Fibroblast of skin of abdomen (primary cell): ENCODE results near the gene HOXB2.
A peak's percentile ranks its signal among the peaks of the same experiment; 100 is the strongest.
"Not testable (repeated sequence)": the region's sequence is repeated elsewhere in the genome, so short reads cannot be mapped to it uniquely, and the experiment has no call there.

Experiments used
- DNase-seq: peaks from one replicate; pipeline ENCODE4 v3.0.0-alpha.2; 2013

HOXB2 gene

DNA sequence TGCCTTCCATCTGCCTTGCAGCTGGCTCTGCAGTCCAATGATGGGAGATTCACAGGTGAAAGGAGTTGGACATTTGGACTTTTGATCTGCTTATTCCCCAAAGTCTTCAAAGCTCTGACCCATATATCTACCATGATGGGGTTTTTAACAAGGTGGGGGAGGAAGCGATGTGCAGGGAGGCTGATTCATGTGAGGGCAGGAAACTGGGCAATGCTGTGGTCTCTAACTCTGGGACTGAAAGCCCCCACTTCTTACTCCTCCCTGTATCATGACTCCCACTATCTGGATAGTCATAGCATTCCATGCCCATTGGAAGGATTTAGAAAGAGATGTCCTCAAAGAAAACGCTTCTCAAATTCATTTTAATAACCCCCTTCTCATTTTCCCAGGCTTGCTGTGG lies 30.4 kb downstream of the HOXB2 start:
- DNase-seq, result no peak

DNA sequence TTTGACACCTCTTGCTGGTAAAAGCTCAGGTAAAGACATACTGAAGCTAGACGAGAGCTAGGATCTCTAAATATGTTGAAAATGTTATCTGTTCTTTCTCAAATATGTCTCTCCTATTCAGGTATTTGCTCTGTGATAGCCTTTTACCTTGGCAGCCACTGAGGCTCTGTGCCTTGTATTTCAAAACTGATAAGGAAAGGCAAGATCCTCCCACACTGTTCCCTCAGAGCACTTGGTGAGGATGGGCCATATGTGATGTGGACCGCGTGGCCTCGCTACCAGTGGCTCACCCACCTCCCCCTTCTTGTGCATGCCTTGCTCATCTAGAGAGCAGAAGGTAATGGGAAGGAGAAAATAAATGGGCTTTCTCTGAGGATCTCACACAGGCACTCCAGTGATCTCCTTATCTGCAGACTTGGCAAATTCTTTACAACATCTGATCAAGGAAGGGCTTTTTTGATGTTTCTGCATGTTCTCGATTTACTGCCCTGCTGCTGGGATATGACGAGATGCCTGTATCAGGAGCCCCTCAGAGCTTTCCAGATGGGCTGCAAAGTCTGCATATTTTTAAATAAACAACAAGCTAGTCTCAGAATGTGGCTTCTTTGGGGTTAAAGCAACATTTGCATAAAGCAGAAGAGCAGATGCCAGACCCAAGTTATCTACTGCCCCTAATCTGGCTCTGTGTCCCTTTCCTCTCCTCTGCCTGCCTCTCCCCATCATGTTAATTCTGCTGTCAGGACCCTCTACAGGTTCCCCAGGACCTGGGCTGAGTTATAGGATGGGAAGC lies 31.0 kb downstream of the HOXB2 start:
- DNase-seq, result no peak

DNA sequence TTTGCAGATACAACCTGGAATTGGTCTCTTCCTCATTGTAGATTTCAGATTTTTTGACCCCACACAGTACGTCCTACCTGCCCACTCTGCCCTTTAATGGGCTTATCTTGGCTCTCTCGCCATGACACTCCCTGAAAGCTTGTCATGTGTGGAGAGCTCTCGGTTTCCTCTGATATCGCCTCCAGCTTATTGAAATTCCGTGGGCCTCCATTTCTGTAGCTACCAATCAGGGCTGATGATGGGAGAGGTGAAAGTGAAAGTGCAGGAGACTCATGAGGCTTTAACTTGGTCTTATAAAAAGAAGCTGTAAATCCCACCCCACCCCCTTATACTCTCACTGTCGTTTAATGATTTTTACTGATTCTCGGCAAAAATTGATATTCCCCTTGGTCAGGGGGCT lies 31.8 kb downstream of the HOXB2 start:
- DNase-seq, result no peak

DNA sequence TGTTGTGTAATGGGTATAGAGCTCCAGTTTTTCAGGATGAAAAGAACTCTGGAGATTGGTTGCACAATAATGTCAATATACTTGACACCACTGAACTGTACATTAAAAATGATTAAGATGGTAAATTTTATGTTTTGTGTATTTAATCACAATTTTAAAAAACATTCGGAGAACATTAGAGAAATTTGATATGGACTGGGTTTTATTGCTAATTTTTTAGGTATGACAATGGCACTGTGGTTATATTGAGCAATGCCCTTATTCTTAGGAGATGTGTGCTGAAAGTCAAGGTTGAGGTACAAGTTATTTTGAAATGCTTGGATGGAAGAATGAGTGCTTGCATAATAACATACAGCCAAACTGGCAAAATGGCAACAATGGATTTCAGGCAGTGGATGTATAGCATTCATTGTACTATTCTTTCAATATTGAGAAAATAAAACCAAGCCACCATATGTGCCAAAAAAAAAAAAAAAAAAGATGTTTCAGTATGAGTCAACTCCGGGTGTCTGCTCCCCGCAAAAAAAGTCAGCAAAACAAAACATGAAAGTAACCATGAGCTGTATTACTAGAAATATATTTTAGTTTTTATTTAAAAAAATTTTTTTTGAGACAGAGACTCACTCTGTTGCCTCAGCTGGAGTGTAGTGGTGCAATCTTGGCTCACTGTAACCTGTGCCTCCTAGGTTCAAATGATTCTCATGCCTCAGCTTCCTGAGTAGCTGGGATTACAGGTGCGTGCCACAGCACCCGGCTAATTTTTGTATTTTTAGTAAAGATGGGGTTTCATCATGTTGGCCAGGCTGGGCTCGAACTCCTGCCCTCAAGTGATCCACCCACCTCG lies 33.9 kb downstream of the HOXB2 start:
- DNase-seq, result peak; percentile 79

DNA sequence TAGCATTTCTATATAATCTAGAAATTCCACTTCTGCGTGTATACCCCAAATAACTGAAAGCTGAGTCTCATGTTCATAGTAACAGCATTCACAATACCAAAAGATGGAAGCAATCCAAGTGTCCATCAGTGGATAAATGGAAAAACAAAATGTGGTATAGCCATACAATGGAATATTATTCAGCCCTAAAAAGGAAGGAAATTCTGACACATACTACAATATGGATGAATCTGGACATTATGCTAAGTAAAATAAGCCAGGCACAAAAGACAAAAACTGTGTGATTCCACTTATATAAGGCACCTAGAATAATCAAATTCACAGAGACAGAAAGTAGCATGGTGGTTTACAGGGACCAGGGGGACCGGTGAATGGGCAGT lies 34.5 kb downstream of the HOXB2 start:
- no peak for DNase-seq

DNA sequence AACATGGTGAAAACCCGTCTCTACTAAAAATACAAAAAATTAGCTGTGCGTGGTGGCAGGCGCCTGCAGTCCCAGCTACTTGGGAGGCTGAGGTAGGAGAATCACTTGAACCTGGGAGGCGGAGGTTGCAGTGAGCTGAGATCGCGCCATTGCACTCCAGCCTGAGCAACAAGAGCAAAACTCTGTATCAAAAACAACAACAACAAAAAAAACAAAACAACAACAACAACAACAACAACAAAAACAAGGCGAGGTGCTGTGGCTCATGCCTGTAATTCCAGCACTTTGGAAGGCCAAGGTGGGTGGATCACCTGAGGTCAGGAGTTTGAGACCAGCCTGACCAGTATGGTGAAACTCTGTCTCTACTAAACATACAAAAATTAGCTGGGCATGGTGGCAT lies 35.2 kb downstream of the HOXB2 start:
- DNase-seq, result not testable (repeated sequence)

DNA sequence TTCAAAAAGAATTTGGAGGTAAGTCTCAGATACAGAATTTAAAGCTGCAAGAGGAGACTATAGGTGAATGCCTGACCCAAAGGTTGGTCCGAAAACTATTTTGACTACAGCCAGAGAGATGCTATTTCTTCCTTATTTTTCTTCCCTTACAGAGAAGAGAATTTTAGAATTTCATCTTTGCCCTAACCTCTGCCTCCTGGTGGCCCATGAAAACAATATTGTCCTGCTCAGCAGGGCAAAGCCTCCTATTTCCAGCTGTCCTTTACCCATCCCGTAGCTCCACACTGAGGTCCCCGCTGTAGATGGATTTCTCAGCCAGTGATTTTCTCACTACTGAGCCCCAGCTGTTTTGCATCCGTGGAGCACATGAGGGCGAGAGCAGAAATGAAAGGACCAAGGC lies 38.7 kb downstream of the HOXB2 start:
- DNase-seq, result no peak

DNA sequence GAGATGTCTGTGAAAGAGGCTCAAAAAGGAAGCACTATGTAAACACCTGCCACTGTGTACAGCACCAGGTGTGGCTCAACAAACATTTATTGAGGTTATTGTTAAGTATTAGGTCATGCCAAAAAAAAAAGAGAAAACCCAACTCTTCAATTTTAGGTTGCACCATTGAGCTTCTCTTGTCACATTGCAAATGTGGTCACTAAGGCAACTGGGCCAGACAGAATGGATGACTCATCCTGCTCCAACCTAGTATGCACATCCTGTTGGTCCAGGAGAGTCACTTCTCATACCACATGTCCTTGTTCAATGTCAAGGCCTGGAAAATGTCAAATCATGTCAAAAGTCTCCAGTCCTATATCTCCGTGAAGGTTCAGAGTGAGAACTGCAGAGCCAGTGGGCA lies 39.1 kb downstream of the HOXB2 start:
- DNase-seq, result peak; percentile 83

DNA sequence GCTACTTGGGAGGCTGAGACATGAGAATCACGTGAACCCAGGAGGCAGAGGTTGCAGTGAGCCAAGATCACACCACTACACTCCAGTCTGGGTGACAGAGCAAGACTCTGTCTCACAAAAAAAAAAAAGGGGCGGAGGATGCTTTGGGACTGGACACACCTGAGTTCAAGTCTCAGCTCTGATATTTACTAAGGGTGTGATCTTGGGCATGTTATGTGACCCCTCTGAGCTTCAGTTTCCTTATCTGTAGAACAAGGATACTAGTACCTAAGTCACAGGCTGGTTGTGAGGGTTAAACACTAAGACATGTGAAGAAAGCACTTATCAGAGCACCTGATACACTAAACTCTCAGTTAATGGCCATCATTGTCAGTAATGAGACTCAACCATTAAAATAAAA lies 40.0 kb downstream of the HOXB2 start:
- DNase-seq, result no peak

DNA sequence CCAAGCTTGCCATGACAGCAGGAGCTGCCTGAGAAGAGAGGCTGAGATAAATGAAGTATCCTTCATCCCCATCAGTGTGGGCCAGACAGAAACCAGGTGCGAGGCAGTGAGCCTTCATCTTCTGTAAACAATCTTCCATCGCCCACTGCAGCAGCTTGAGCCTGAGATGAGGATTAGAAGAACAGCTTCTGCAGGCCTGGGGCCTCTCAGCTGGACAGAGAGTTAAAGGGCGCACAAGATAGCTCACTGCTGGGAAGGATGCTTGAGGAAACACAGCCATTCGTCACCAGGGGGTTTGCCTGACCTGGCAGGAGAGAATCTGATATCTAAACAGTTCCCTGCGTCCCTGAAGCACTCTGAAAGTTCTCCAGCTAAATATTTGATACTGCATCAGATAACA lies 41.2 kb downstream of the HOXB2 start:
- DNase-seq, result no peak

DNA sequence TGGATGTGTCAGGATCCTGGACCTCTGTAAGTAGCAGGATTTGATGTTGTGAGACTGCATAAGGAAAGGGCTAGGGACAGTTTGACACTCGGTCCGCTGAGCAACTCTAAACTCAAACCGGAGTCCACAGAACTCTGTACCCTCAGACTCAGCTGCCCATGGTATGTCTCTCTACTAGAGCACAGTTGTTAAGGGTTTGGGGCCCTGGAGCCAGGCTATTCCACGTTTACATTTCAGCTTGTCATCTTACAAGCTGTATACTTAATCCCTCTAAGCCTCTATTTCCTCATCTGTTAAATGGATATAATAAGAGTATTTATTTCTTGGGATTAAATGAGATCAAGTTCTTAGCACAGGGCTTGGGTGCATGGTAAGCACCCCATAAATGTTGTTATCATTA lies 42.0 kb downstream of the HOXB2 start:
- DNase-seq, result no peak

DNA sequence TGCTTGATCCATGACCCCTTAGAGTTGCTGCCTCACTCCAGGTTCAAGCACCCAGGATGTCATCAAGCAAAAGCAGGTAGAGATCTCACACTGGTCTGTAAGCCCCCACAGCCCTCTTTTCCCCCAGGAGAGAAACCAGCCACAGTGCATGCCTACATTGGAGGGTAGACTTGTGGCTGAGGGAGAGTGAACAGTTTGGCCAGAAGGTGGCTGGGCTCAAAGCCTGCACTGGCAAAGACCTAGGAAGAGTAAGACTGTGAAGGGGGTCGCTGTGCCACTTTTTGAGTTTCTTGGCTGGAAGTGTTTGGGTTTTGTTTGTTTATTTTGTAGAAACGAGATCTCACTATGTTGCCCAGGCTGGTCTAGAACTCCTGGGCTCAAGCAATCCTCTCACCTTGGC lies 42.6 kb downstream of the HOXB2 start:
- no peak for DNase-seq

DNA sequence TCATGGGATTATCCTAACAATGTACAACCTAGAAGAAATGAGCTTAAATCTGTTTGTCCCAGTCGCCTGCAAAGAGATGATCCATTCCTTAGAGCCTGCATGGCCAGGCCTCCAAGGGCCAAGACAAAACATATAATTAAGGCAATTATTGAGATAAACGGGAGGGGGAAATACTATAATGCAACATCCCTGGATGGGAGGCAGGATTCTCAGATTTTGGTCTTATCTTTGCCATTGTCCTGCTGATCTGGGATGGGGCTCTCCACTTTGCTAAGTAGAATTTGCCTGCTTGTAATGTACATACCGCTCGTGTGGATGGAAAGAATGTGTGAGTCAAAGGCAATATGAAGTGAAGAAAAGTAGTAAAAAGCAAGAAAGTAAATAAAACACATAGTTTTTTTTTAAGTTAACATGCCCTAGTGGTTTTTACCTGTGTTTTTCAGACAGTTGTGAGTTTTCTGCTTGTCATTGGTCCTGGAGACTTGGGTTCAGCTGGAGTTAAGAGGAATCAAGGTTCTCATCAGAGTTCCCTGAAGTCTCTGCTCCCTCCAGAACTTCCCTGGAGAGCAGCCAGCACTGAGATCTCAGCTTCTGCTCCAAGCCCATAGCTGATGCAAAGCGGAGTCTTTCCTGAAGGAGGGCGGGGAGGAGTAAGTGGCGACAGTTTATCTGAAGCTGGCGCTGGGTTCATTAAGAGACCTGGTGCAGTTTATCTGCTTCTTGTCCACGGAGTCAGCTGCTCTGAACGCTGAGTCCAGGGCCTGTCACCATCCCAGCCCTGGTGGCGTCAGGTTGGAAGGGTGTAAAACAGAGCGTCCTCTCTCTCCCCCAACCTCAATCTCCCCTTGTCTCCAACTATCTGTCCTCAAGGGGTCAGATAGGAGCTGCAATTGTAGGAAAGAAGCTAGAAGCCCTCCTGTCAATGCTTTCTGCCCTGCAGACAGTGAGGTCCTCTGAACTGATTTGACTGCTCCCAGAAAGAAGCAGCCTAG lies 44.2 kb downstream of the HOXB2 start:
- DNase-seq, result peak; percentile 74

DNA sequence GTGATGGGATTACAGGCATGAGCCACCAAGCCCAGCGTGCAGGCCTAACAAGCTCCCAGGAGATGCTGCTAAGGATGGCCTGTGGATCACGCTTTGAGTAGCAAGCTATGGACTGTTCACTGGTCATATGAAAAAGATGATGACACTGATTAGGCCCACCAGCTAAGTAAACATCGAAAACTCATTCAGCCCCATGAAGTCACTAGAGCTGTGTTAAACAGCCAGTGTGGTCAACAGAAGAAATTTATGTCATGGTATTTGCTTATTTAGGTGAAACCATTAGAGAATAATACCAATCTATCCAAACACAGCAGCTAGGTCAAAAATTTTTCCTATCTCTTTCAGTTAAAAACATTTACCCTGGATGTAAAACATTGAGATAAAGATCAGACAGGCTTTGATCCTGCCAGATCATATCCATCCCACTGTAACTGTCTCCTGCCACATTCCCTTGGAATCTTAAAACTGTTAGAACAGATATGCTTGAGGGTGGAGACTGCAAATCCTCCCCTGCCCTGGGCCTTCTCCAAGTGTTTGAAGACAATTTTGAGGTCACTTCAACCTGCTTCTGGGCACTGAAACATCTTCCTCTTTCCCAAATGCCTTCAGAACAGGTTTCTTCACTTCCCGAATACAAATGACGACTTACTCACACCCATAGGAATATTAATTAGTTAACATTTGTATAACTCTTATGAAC lies 45.0 kb downstream of the HOXB2 start:
- DNase-seq, result no peak

DNA sequence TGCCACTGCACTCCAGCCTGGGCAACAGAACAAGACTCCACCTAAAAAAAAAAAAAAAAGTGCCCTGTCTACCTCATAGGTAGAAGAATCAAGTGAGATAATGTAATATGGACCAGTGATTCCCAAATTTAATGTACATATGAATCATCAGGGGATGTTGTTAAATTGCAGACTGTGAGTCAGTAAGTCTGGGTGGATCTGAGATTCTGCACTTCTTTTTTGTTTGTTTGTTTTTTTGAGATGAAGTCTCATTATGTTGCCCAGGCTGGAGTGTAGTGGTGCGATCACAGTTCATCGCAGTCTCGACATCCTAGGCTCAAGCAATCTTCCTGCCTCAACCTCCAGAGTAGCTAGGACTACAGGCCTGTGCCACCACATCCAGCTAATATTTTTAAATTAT lies 45.7 kb downstream of the HOXB2 start:
- DNase-seq, result no peak

DNA sequence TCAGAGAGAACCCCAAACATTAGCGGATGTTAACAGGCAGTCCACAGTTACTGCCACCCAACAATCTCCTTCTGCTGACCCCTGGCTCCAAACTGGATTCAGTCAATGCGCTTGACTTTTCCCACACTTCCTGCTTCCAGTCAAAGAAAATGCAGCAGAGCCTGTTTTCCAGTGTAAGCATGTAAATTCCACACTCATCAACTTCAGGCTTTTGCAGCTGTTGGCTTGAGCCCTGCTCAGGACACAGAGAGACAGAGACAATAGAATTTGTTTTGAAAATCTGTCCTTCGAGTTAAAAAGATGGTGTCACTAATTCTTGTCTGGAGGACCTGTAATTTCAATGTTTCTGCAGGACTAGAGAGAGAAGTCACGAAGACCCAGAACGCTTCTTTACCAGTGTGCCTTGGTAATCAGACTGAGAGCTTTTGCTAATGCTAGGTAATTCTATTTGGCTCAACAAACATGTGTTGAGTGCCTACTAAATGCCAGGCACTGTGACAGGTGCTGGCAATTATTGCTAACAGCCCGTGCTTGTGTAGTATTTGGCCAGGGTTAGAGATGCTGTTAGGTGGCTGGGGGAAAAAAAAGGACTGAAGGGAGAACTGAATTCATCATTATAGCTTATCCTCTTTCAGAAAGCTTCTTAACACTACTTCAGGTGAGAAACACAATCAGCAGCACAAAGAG lies 46.6 kb downstream of the HOXB2 start:
- no peak for DNase-seq

DNA sequence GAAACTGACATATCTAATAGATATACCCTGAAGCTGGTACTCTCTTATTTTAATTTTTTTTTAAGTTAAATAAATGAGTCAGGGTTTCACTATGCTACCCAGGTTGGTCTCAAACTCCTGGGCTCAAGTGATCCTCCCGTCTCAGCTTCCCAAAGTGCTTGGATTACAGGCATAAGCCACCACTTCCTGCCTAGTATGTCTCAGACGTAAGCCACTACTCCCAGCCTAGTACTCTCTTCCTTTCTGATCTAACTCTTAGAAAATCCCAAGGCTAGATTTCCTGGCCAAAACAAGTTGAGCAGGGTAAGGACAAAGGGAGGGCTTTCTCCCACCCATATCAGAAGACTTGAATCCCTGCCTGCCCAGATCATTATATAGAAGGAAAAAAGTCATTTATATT lies 47.8 kb downstream of the HOXB2 start:
- DNase-seq, result peak; percentile 80

DNA sequence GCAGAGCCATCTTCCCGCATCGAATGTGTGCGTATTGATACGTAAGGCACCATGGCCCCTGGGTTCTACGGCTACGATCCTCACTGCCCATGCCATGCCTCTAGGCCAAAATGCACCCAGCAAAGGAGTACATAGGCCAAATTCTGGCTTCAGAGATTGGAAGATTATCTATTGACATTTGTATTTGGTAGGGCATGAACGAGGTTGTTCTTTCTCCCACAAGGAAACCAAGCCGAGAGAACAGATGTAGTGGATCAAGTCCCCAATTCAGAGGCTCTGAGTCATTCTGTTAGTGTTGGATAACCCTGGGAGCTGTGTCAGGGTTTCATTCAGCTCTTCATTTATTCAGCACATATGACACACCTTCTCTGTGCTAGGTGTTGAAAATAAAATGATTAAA lies 50.6 kb downstream of the HOXB2 start:
- peak; percentile 85 for DNase-seq
